ENCODE measurements around the gene TSPAN14.

The TSPAN14 gene

DNA sequence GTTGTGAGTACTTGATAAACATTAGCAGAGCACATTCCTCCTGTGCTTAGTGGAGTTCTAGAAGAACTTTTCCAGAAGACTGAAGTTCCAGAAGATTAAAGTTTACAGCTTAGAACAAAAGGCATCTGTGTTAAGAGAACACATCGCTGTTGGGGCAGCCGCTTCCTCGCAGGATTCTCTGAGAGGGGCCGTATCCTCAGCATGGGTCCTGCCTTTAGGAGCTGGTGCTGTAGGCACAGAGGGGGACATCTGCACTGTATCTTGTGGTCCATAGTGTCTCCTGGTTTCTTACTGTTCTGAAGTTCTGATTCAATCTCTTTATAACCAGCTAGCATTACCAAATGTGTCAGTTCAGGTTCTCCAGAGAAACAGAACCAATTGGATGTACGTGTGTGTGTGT, 99.9 kb downstream of the TSPAN14 start:
- H3K4me3 ChIP-seq (ENCODE audit: low read length, poor library complexity, severe bottlenecking) = no peak overlapping the region
- H3K9me3 ChIP-seq (ENCODE audit: insufficient read depth, low read depth, low read length) = no peaks in the 10 kb centered on the region
- no peak overlapping the region for H3K9ac ChIP-seq (ENCODE audit: low read depth, low read length, poor library complexity, severe bottlenecking)
- TF ChIP-seq, protein P1, sequence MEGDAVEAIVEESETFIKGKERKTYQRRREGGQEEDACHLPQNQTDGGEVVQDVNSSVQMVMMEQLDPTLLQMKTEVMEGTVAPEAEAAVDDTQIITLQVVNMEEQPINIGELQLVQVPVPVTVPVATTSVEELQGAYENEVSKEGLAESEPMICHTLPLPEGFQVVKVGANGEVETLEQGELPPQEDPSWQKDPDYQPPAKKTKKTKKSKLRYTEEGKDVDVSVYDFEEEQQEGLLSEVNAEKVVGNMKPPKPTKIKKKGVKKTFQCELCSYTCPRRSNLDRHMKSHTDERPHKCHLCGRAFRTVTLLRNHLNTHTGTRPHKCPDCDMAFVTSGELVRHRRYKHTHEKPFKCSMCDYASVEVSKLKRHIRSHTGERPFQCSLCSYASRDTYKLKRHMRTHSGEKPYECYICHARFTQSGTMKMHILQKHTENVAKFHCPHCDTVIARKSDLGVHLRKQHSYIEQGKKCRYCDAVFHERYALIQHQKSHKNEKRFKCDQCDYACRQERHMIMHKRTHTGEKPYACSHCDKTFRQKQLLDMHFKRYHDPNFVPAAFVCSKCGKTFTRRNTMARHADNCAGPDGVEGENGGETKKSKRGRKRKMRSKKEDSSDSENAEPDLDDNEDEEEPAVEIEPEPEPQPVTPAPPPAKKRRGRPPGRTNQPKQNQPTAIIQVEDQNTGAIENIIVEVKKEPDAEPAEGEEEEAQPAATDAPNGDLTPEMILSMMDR (conservative IDR thresholded peaks at IDR 0.05; ENCODE audit: low read length) = no peak
- no peak for TF ChIP-seq EZH2phosphoT487 (IDR thresholded peaks at IDR 0.05; ENCODE audit: borderline replicate concordance)
- no peak overlapping the region for H2AFZ ChIP-seq (ENCODE audit: low read length)
- H4K20me1 ChIP-seq (ENCODE audit: insufficient read depth, low read length, poor library complexity, severe bottlenecking) = no peaks in the 10 kb centered on the region
- no peaks in the 10 kb centered on the region for H3K4me1 ChIP-seq (ENCODE audit: insufficient read depth, low read length, poor library complexity, severe bottlenecking)
- H3F3A ChIP-seq (ENCODE audit: low read depth) = no peaks in the 10 kb centered on the region
- H3K36me3 ChIP-seq (ENCODE audit: insufficient read depth, low read length) = no peaks in the 10 kb centered on the region
- no peak overlapping the region for H3K4me2 ChIP-seq (ENCODE audit: low read depth, low read length, poor library complexity, severe bottlenecking)
- H3K9me2 ChIP-seq (replicated peaks; ENCODE audit: low read depth, low read length) = no peaks in the 10 kb centered on the region
- no peaks in the 10 kb centered on the region for H3K27me3 ChIP-seq (ENCODE audit: insufficient read depth, low read length, poor library complexity, severe bottlenecking)
- H3K79me2 ChIP-seq (ENCODE audit: insufficient read depth, low read length) = no peaks in the 10 kb centered on the region

DNA sequence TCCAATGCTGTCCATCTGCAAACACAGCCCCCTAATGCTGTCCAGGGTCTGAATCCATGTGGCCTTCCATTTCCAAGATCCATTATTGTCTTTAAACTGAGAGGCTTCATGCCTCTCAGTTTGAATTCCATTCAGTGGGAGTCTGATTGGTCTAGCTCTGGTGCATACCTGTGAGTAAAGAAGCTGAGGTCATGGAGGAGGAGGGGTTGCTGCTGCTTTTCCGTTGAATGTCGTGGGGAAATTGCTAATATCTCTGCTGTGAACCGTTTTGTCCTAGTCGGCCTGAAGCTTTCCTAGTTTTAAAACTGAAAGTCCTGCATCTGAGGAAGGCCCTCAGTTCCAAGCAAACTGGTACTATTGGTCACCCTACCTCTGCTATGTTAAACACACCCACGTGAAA, 101.3 kb downstream of the TSPAN14 start:
- Histone ChIP-seq H3F3A (ENCODE audit: low read depth) (no peaks in the 10 kb centered on the region), H3K79me2 (ENCODE audit: insufficient read depth, low read length) (no peaks in the 10 kb centered on the region), H2AFZ (ENCODE audit: low read length) (peak overlapping the region; percentile 51), H3K36me3 (ENCODE audit: insufficient read depth, low read length) (no peaks in the 10 kb centered on the region), H3K4me1 (ENCODE audit: insufficient read depth, low read length, poor library complexity, severe bottlenecking) (no peaks in the 10 kb centered on the region), H3K9me2 (replicated peaks; ENCODE audit: low read depth, low read length) (no peaks in the 10 kb centered on the region), H3K4me2 (ENCODE audit: low read depth, low read length, poor library complexity, severe bottlenecking) (no peak overlapping the region), H3K27me3 (ENCODE audit: insufficient read depth, low read length, poor library complexity, severe bottlenecking) (no peaks in the 10 kb centered on the region), H3K9me3 (ENCODE audit: insufficient read depth, low read depth, low read length) (no peaks in the 10 kb centered on the region), H3K9ac (ENCODE audit: low read depth, low read length, poor library complexity, severe bottlenecking) (no peak overlapping the region), H3K4me3 (ENCODE audit: low read length, poor library complexity, severe bottlenecking) (no peak overlapping the region), H4K20me1 (ENCODE audit: insufficient read depth, low read length, poor library complexity, severe bottlenecking) (no peaks in the 10 kb centered on the region)
- no peak for TF ChIP-seq EZH2phosphoT487 (IDR thresholded peaks at IDR 0.05; ENCODE audit: borderline replicate concordance)
- TF ChIP-seq, protein P1 (conservative IDR thresholded peaks at IDR 0.05; ENCODE audit: low read length) = no peak

DNA sequence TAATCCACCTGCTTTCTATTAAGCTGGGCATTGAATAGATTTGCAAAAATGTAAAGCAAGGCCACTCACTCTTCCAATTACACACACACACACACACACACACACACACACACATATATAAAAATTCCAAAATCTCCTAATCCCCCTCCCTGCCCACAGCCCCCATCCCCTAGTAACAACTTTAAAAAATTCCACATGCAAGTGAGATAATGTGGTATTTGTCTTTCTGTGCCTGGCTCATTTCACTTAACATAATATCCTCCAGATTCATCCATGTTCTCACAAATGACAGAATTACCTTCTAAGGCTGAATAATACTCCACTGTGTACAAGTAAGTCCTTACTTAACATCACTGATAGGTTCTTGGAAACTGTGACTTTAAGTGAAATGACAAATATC, 107.8 kb downstream of the TSPAN14 start:
- Histone ChIP-seq H3K4me2 (ENCODE audit: low read depth, low read length, poor library complexity, severe bottlenecking) (no peak overlapping the region), H3F3A (ENCODE audit: low read depth) (no peaks in the 10 kb centered on the region), H2AFZ (ENCODE audit: low read length) (no peak overlapping the region), H3K79me2 (ENCODE audit: insufficient read depth, low read length) (no peaks in the 10 kb centered on the region), H3K27me3 (ENCODE audit: insufficient read depth, low read length, poor library complexity, severe bottlenecking) (no peaks in the 10 kb centered on the region), H4K20me1 (ENCODE audit: insufficient read depth, low read length, poor library complexity, severe bottlenecking) (no peaks in the 10 kb centered on the region), H3K9me2 (replicated peaks; ENCODE audit: low read depth, low read length) (no peaks in the 10 kb centered on the region), H3K9ac (ENCODE audit: low read depth, low read length, poor library complexity, severe bottlenecking) (no peak overlapping the region), H3K36me3 (ENCODE audit: insufficient read depth, low read length) (no peaks in the 10 kb centered on the region), H3K4me1 (ENCODE audit: insufficient read depth, low read length, poor library complexity, severe bottlenecking) (no peaks in the 10 kb centered on the region), H3K4me3 (ENCODE audit: low read length, poor library complexity, severe bottlenecking) (no peak overlapping the region), H3K9me3 (ENCODE audit: insufficient read depth, low read depth, low read length) (no peaks in the 10 kb centered on the region)
- TF ChIP-seq, protein P1 (conservative IDR thresholded peaks at IDR 0.05; ENCODE audit: low read length) = no peak
- TF ChIP-seq EZH2phosphoT487 (IDR thresholded peaks at IDR 0.05; ENCODE audit: borderline replicate concordance) = no peak
